GM23338 (cell line): ENCODE measurements around the gene AP5S1. TPM values are rescaled to one million over a fixed set of nuclear protein-coding genes. Genes with fewer than 3 reads are reported as not detected.

Experiments
- ATAC-seq: fragments of 200-7000 bp; cut with Tn5 transposase; 3 replicates; pipeline ENCODE4 v1.9.1; 2020
- DNase-seq: peaks from one replicate; pipeline ENCODE4 v3.0.0-alpha.2; 2015; ENCODE audit warnings: low spot score
- H2AFZ ChIP-seq: fragments of 200-600 bp; sonication (generic); 2 replicates; pipeline ENCODE4 v1.8.0; 2016; ENCODE audit warnings: antibody characterized with exemption, mild to moderate bottlenecking, moderate library complexity
- H3F3A ChIP-seq: fragments of 200-600 bp; sonication (generic); replicated peaks from 2 replicates; pipeline ENCODE4 v1.8.0; 2017; ENCODE audit warnings: antibody characterized with exemption, mixed run types, low read depth
- H3K27ac ChIP-seq: fragments of 200-600 bp; sonication (generic); 2 replicates; pipeline ENCODE4 v1.6.1; 2016; ENCODE audit warnings: low read depth
- H3K27me3 ChIP-seq: fragments of 200-600 bp; sonication (generic); 2 replicates; pipeline ENCODE4 v1.8.0; 2016; ENCODE audit warnings: mild to moderate bottlenecking, mixed run types, moderate library complexity; ENCODE audit not compliant: insufficient read depth
- H3K36me3 ChIP-seq: fragments of 200-600 bp; sonication (generic); 2 replicates; pipeline ENCODE4 v1.8.0; 2016; ENCODE audit warnings: mild to moderate bottlenecking; ENCODE audit not compliant: insufficient read depth
- H3K4me1 ChIP-seq: fragments of 200-600 bp; sonication (generic); 2 replicates; pipeline ENCODE4 v1.8.0; 2016; ENCODE audit warnings: mild to moderate bottlenecking, moderate library complexity; ENCODE audit not compliant: insufficient read depth
- H3K4me2 ChIP-seq: fragments of 200-600 bp; sonication (generic); 2 replicates; pipeline ENCODE4 v1.7.1; 2017; ENCODE audit warnings: mixed run types
- H3K4me3 ChIP-seq: fragments of 200-600 bp; sonication (generic); 2 replicates; pipeline ENCODE4 v1.6.1; 2016; ENCODE audit warnings: mixed run types
- H3K79me2 ChIP-seq: fragments of 200-600 bp; sonication (generic); replicated peaks from 2 replicates; pipeline ENCODE4 v1.8.0; 2017; ENCODE audit warnings: mild to moderate bottlenecking; ENCODE audit not compliant: insufficient read depth
- H3K9me2 ChIP-seq: fragments of 200-600 bp; sonication (generic); 2 replicates; pipeline ENCODE4 v1.8.0; 2017; ENCODE audit not compliant: insufficient read depth
- H4K20me1 ChIP-seq: fragments of 200-600 bp; sonication (generic); replicated peaks from 2 replicates; pipeline ENCODE4 v1.8.0; 2017; ENCODE audit warnings: mild to moderate bottlenecking; ENCODE audit not compliant: insufficient read depth
- H3K27ac Mint-ChIP-seq: 2 replicates; pipeline ENCODE4 v1.8.0; 2020; ENCODE audit warnings: inconsistent platforms, mild to moderate bottlenecking, moderate library complexity, mixed read lengths
- H3K27me3 Mint-ChIP-seq: 3 replicates; pipeline ENCODE4 v1.8.0; 2022; ENCODE audit warnings: low read depth, mild to moderate bottlenecking, moderate library complexity, mixed read lengths, inconsistent platforms; ENCODE audit not compliant: insufficient read depth, poor library complexity
- H3K36me3 Mint-ChIP-seq: 3 replicates; pipeline ENCODE4 v1.8.0; 2021; ENCODE audit warnings: low read depth, mild to moderate bottlenecking, inconsistent platforms, moderate library complexity, mixed read lengths
- H3K4me1 Mint-ChIP-seq: 3 replicates; pipeline ENCODE4 v1.8.0; 2020; ENCODE audit warnings: mild to moderate bottlenecking, inconsistent platforms, mixed read lengths
- H3K4me3 Mint-ChIP-seq: 3 replicates; pipeline ENCODE4 v1.8.0; 2021; ENCODE audit warnings: moderate library complexity, mild to moderate bottlenecking, inconsistent platforms, mixed read lengths
- H3K9me3 Mint-ChIP-seq: 3 replicates; pipeline ENCODE4 v1.8.0; 2020; ENCODE audit warnings: moderate library complexity, mild to moderate bottlenecking, inconsistent platforms, mixed read lengths
- EZH2 ChIP-seq: fragments of 200-600 bp; sonication (generic); IDR thresholded peaks from one replicate; pipeline ENCODE4 v1.8.0; 2017; ENCODE audit warnings: antibody characterized with exemption, mild to moderate bottlenecking, low read depth; ENCODE audit not compliant: unreplicated experiment
- POLR2AphosphoS5 ChIP-seq: IDR thresholded peaks from 2 replicates; pipeline ENCODE4 v1.6.1; 2016; ENCODE audit warnings: antibody characterized with exemption, low read depth
- STAT1 ChIP-seq: IDR thresholded peaks from one replicate; pipeline ENCODE4 v1.6.1; 2016; ENCODE audit warnings: antibody characterized with exemption; ENCODE audit not compliant: unreplicated experiment
- ZNF331 ChIP-seq: fragments of 250-450 bp; sonication (Bioruptor Pico); IDR thresholded peaks from 2 replicates; pipeline ENCODE4 v1.5.0; 2020; ENCODE audit warnings: low read depth, mild to moderate bottlenecking, moderate library complexity
- ZNF462 ChIP-seq: fragments of 250-450 bp; sonication (Bioruptor Pico); IDR thresholded peaks from 2 replicates; pipeline ENCODE4 v1.5.0; 2020; ENCODE audit warnings: mild to moderate bottlenecking, moderate library complexity
- polyA plus RNA-seq: library from polyadenylated mRNA; unstranded; fragments of >200 nt; fragmentation: Nextera tagmentation; extraction: Ambion mirVana; gene quantifications from 2 replicates; pipeline ENCODE4 v1.2.1, GENCODE V29; 2016
- total RNA-seq: library from RNA; depleted of rRNA; stranded (reverse); fragments of >200 nt; shearing (Covaris generic); gene quantifications from 2 replicates; pipeline ENCODE4 v1.2.3, GENCODE V29; 2014

The AP5S1 gene
- total and polyA plus RNA-seq, 2 experiments from 2014 or later = 1.8 to 2.8 TPM

GRCh38 chr20:3812975-3813847, 7.1 kb upstream of the AP5S1 start (continued):
- TF ChIP-seq ZNF462 (no peak), POLR2AphosphoS5 (no peak)

GRCh38 chr20:3813848-3814581, 6.3 kb upstream of the AP5S1 start:
- H3K4me2 ChIP-seq = no peak overlapping the region
- peaks cover 14% of the 10 kb centered on the region for H3K4me1 Mint-ChIP-seq
- peaks cover 12% of the 10 kb centered on the region; the same call in 1 of the 2 replicates for H3K4me1 ChIP-seq
- no peak overlapping the region for H3K27ac ChIP-seq
- no peak overlapping the region for H3K4me3 ChIP-seq
- no peak overlapping the region for H3K27ac Mint-ChIP-seq
- no peak for ATAC-seq
- H3F3A ChIP-seq = no peaks in the 10 kb centered on the region; the same call in 1 of the 2 replicates
- H3K27me3 Mint-ChIP-seq = peaks cover 5% of the 10 kb centered on the region
- no peaks in the 10 kb centered on the region for H3K9me2 ChIP-seq
- no peaks in the 10 kb centered on the region for H3K79me2 ChIP-seq
- H2AFZ ChIP-seq = no peak overlapping the region
- no peaks in the 10 kb centered on the region; the same call in 2 of the 3 replicates for H3K9me3 Mint-ChIP-seq
- no peaks in the 10 kb centered on the region for H3K36me3 ChIP-seq
- no peaks in the 10 kb centered on the region; the same call in 2 of the 3 replicates for H3K36me3 Mint-ChIP-seq
- no peaks in the 10 kb centered on the region for H4K20me1 ChIP-seq
- no peaks in the 10 kb centered on the region for H3K27me3 ChIP-seq
- DNase-seq = no peak
- H3K4me3 Mint-ChIP-seq = no peak overlapping the region
- TF ChIP-seq ZNF462 (no peak), STAT1 (no peak), ZNF331 (CRISPR knock-in tag) (no peak), EZH2 (no peak), POLR2AphosphoS5 (no peak)
